H1 (cell line): ENCODE data around the gene SYT6. TPM values are rescaled to one million over a fixed set of nuclear protein-coding genes. Genes with fewer than 3 reads are reported as not detected.

Experiments
- CTCF ChIA-PET: fragments of 300-600 bp; sonication (Branson Sonifier 250); formaldehyde crosslinking; loops from one replicate; lab custom pipeline; 2021; ENCODE audit not compliant: partially characterized antibody; lab: Charles Lee
- POLR2A ChIA-PET: fragments of 300-600 bp; sonication (Branson Sonifier 250); formaldehyde crosslinking; loops from one replicate; lab custom pipeline; 2021; ENCODE audit warnings: inconsistent platforms; ENCODE audit not compliant: partially characterized antibody; lab: Charles Lee
- DNase-seq, 2 experiments: peaks; one replicate each; pipeline versions ENCODE4 v3.0.0 to v3.0.0-alpha.2; 2010 to 2022; ENCODE audit warnings: low spot score in 2 of 2, low read depth in 1 of 2, mixed read lengths in 1 of 2
- FAIRE-seq: peaks from 2 replicates; lab custom pipeline; 2011; peaks lifted over from hg19 to GRCh38; lab: Jason Lieb, UNC
- H2AFZ ChIP-seq: 2 replicates; pipeline ENCODE4 v1.8.1; 2012; ENCODE audit warnings: low read length, inconsistent platforms
- H2AK5ac ChIP-seq: 2 replicates; pipeline ENCODE4 v1.6.1; 2013; ENCODE audit warnings: low read depth, low read length
- H2BK120ac ChIP-seq: replicated peaks from 2 replicates; pipeline ENCODE3; 2013; ENCODE audit warnings: low read depth, low read length, inconsistent platforms
- H2BK12ac ChIP-seq: 2 replicates; pipeline ENCODE4 v1.6.1; 2013; ENCODE audit warnings: low read depth, low read length
- H2BK15ac ChIP-seq: 2 replicates; pipeline ENCODE4 v1.6.1; 2013; ENCODE audit warnings: low read length
- H2BK20ac ChIP-seq: 2 replicates; pipeline ENCODE4 v1.6.1; 2013; ENCODE audit warnings: low read length
- H2BK5ac ChIP-seq: 2 replicates; pipeline ENCODE4 v1.6.1; 2013; ENCODE audit warnings: low read depth, low read length
- H3K14ac ChIP-seq: 2 replicates; pipeline ENCODE4 v1.6.1; 2013; ENCODE audit warnings: inconsistent platforms; ENCODE audit not compliant: insufficient read length
- H3K18ac ChIP-seq: 2 replicates; pipeline ENCODE4 v1.6.1; 2013; ENCODE audit warnings: low read length; ENCODE audit errors: extremely low read depth
- H3K23ac ChIP-seq: 2 replicates; pipeline ENCODE4 v1.6.1; 2013; ENCODE audit warnings: inconsistent platforms; ENCODE audit not compliant: insufficient read length
- H3K23me2 ChIP-seq: 2 replicates; pipeline ENCODE4 v1.6.1; 2013; ENCODE audit warnings: low read depth, low read length
- H3K27ac ChIP-seq: 2 replicates; pipeline ENCODE4 v1.6.1; 2011; ENCODE audit warnings: low read depth, low read length, inconsistent platforms
- H3K27me3 ChIP-seq, 4 experiments: replicated peaks in 1 of 4; 1 replicate in 1 of 4; 2 replicates in 3 of 4; pipeline versions ENCODE4 v1.6.1 to v1.8.1; 2011 to 2013; ENCODE audit warnings: low read length in 3 of 4, mild to moderate bottlenecking in 3 of 4, inconsistent platforms in 2 of 4, mixed read lengths in 2 of 4, moderate library complexity in 1 of 4; ENCODE audit not compliant: control insufficient read depth in 3 of 4, insufficient read depth in 3 of 4; ENCODE audit errors: extremely low read depth in 1 of 4
- H3K36me3 ChIP-seq, 4 experiments: 2 replicates each; pipeline versions ENCODE4 v1.6.1 to v1.8.1; 2011 to 2013; ENCODE audit warnings: mild to moderate bottlenecking in 4 of 4, low read length in 3 of 4, moderate library complexity in 2 of 4, control low read depth in 1 of 4, inconsistent platforms in 1 of 4; ENCODE audit not compliant: insufficient read depth in 4 of 4, control insufficient read depth in 2 of 4
- H3K4ac ChIP-seq: replicated peaks from 2 replicates; pipeline ENCODE3; 2013; ENCODE audit warnings: low read length, low read depth, mixed read lengths, inconsistent platforms; ENCODE audit not compliant: insufficient read length
- H3K4me1 ChIP-seq, 4 experiments: replicated peaks in 1 of 4; 1 replicate in 1 of 4; 2 replicates in 3 of 4; pipeline versions ENCODE4 v1.6.1 to v1.8.1; 2011 to 2013; ENCODE audit warnings: low read length in 3 of 4, inconsistent platforms in 2 of 4, mixed read lengths in 1 of 4; ENCODE audit not compliant: insufficient read depth in 4 of 4, control insufficient read depth in 3 of 4
- H3K4me2 ChIP-seq, 2 experiments: 2 replicates each; pipeline versions ENCODE4 v1.6.1 to v1.8.1; 2011 to 2013; ENCODE audit warnings: low read depth in 2 of 2, low read length in 2 of 2, control low read depth in 1 of 2, inconsistent platforms in 1 of 2, mild to moderate bottlenecking in 1 of 2; ENCODE audit not compliant: insufficient read depth in 1 of 2
- H3K4me3 ChIP-seq, 4 experiments: fragments of 200-600, 300-600 bp in 1 of 4; sonication (generic), shearing (Covaris generic), sonication (Bioruptor Twin) in 1 of 4; 2 replicates each; pipeline versions ENCODE4 v1.5.1 to v1.8.1; 2011 to 2016; ENCODE audit warnings: low read length in 4 of 4, low read depth in 3 of 4, control low read depth in 2 of 4, inconsistent platforms in 2 of 4, mild to moderate bottlenecking in 2 of 4, mixed read lengths in 1 of 4, moderate library complexity in 1 of 4; ENCODE audit not compliant: insufficient read depth in 2 of 4; ENCODE audit errors: extremely low read depth in 1 of 4
- H3K56ac ChIP-seq: replicated peaks from 2 replicates; pipeline ENCODE3; 2013; ENCODE audit warnings: low read depth, mild to moderate bottlenecking, mixed read lengths, low read length, inconsistent platforms; ENCODE audit not compliant: insufficient read length
- H3K79me1 ChIP-seq: 2 replicates; pipeline ENCODE4 v1.6.1; 2013; ENCODE audit warnings: low read depth, low read length, control low read depth
- H3K79me2 ChIP-seq, 2 experiments: 2 replicates each; pipeline versions ENCODE4 v1.6.1 to v1.8.1; 2012 to 2013; ENCODE audit warnings: low read length in 2 of 2, mild to moderate bottlenecking in 2 of 2, inconsistent platforms in 1 of 2; ENCODE audit not compliant: insufficient read depth in 2 of 2, control insufficient read depth in 1 of 2
- H3K9ac ChIP-seq, 4 experiments: replicated peaks in 1 of 4; 1 replicate in 1 of 4; 2 replicates in 3 of 4; pipeline versions ENCODE4 v1.6.1 to v1.8.1; 2011 to 2013; ENCODE audit warnings: low read depth in 3 of 4, low read length in 3 of 4, control low read depth in 2 of 4, mild to moderate bottlenecking in 2 of 4, moderate library complexity in 2 of 4, inconsistent platforms in 1 of 4; ENCODE audit errors: extremely low read depth in 1 of 4
- H3K9me3 ChIP-seq, 2 experiments: 2 replicates each; pipeline versions ENCODE4 v1.6.1 to v1.8.1; 2012 to 2013; ENCODE audit warnings: mild to moderate bottlenecking in 2 of 2, moderate library complexity in 2 of 2, control low read depth in 1 of 2, inconsistent platforms in 1 of 2, low read depth in 1 of 2, low read length in 1 of 2, mixed read lengths in 1 of 2; ENCODE audit not compliant: insufficient read depth in 2 of 2
- H4K20me1 ChIP-seq, 2 experiments: replicated peaks in 1 of 2; 2 replicates each; pipeline versions ENCODE3 to v1.8.1; 2011 to 2013; ENCODE audit warnings: inconsistent platforms in 2 of 2, low read length in 2 of 2, mild to moderate bottlenecking in 1 of 2; ENCODE audit not compliant: insufficient read depth in 2 of 2, control insufficient read depth in 1 of 2
- H4K5ac ChIP-seq: 2 replicates; pipeline ENCODE4 v1.6.1; 2013; ENCODE audit warnings: low read length, low read depth, mixed read lengths, inconsistent platforms; ENCODE audit not compliant: insufficient read length
- H4K8ac ChIP-seq: 2 replicates; pipeline ENCODE4 v1.8.0; 2013; ENCODE audit warnings: mild to moderate bottlenecking, moderate library complexity, low read length, inconsistent platforms; ENCODE audit not compliant: insufficient read depth; ENCODE audit errors: extremely low read depth
- H4K91ac ChIP-seq: replicated peaks from 2 replicates; pipeline ENCODE3; 2013; ENCODE audit warnings: low read length, mixed read lengths, inconsistent platforms; ENCODE audit not compliant: insufficient read length
- CTBP2 ChIP-seq: IDR thresholded peaks from 2 replicates; pipeline ENCODE4 v1.7.0; 2011; ENCODE audit warnings: borderline replicate concordance, mild to moderate bottlenecking, moderate library complexity, mixed read lengths, low read length; ENCODE audit not compliant: insufficient read depth, insufficient read length
- PHF8 ChIP-seq: fragments of 200-600 bp; sonication (generic); conservative IDR thresholded peaks from 2 replicates; pipeline ENCODE4 v1.7.1; 2012; ENCODE audit warnings: low read depth, mild to moderate bottlenecking, inconsistent platforms, low read length, moderate library complexity
- RAD21 ChIP-seq, 2 experiments: IDR thresholded peaks in 1 of 2; conservative IDR thresholded peaks in 1 of 2; 2 replicates each; pipeline ENCODE4 v1.6.1; 2011; ENCODE audit warnings: low read depth in 2 of 2, low read length in 2 of 2, improper control_type of control experiment in 1 of 2, inconsistent platforms in 1 of 2, mild to moderate bottlenecking in 1 of 2, moderate library complexity in 1 of 2
- TEAD4 ChIP-seq: IDR thresholded peaks from 2 replicates; pipeline ENCODE4 v1.6.1; 2012; ENCODE audit warnings: low read depth, low read length, inconsistent platforms, mixed read lengths
- WGBS, 2 experiments: shearing (Covaris generic) in 1 of 2; methylation state at CpG; one replicate each; pipeline versions ENCODE4 v1.1.6 to v1.1.7; 2013 to 2015; ENCODE audit warnings: low lambda C conversion rate in 2 of 2, mixed read lengths in 2 of 2, inconsistent platforms in 1 of 2, low coverage in 1 of 2, missing lambda C conversion rate in 1 of 2; ENCODE audit not compliant: insufficient replicate concordance in 2 of 2, insufficient coverage in 1 of 2, insufficient read length in 1 of 2; ENCODE audit errors: extremely low coverage in 1 of 2, missing lambda C conversion rate in 1 of 2; 5-methylcytosine and 5-hydroxymethylcytosine counted together
- polyA plus RNA-seq, 7 experiments: library from polyadenylated mRNA; depleted of rRNA in 3 of 7; stranded (reverse) in 5 of 7; unstranded in 2 of 7; fragments of >200 nt in 5 of 7; fragments of 200-250 nt in 2 of 7; gene quantifications; 1 replicate in 5 of 7; 2 replicates in 1 of 7; 4 replicates in 1 of 7; pipeline versions ENCODE4 v1.2.1 to v1.2.3, GENCODE V29; 2011 to 2013; ENCODE audit warnings: missing spikeins in 2 of 7, mixed read lengths in 2 of 7
- total RNA-seq: library from RNA; stranded (reverse); fragmentation: NEBNext Ultra II Directional; extraction: Animal tissue kit (Norgen Biotek cat#: 25700); gene quantifications from 2 replicates; pipeline ENCODE4 v1.2.1, GENCODE V29; 2021
- TF ChIP-seq, protein P1 (sequence below), 3 experiments: IDR thresholded peaks; 1 replicate in 2 of 3; 2 replicates in 1 of 3; pipeline versions ENCODE4 v1.5.1 to v1.6.1; 2011; ENCODE audit warnings: low read length in 3 of 3, mild to moderate bottlenecking in 3 of 3, inconsistent platforms in 2 of 3, low read depth in 1 of 3, moderate library complexity in 1 of 3; ENCODE audit not compliant: insufficient read depth in 1 of 3; ENCODE audit errors: control extremely low read depth in 1 of 3

Gene SYT6
- total and polyA plus RNA-seq, 2 of the 8 experiments (the other 6 are each of a cell fraction or from before 2014, with no cell fraction given), result 33.7 to 83.5 TPM

DNA sequence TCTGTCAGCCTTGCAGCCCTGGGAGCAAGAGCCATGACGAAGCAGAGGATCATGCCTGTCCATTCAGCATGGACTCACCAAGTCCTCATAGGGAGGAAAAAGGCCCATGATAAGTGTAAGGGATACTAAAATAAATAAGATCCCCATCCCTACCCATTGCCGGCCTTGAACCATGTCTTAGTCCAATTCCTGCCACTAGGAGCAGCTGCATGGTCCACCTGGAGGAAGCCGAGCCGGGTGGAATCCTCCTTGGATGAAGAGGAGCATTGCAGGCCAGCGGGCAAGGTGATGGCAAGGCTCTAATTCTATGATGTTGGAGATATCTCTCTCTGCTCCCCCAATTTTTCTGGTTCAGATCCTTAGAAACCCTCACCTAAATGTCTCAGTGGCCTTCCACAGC is 38.7 kb upstream of the SYT6 start:
- CTCF ChIA-PET, result interaction anchor here (0.8 to 2.4 kb wide), 5 partner anchors 10 to 90 kb away, joined by 3 to 11 read pairs (median 6); no protein-coding TSS in a partner anchor

More for the DNA sequence above, 38.7 kb upstream of the SYT6 start:
- DNase-seq (no peak), FAIRE-seq (no peak)
- no peak overlapping the region for H3K4ac ChIP-seq
- H2BK5ac ChIP-seq, result no peak overlapping the region
- H3K79me1 ChIP-seq, result no peaks in the 10 kb centered on the region
- H3K36me3 ChIP-seq, result no peaks in the 10 kb centered on the region
- H2BK20ac ChIP-seq, result no peak overlapping the region
- no peak overlapping the region for H3K56ac ChIP-seq
- H3K23ac ChIP-seq, result no peak overlapping the region
- peaks cover 0 to 3% (median 0%) of the 10 kb centered on the region in 4 experiments; a peak in 2 of 7 replicates for H3K4me1 ChIP-seq
- 93% methylated on average over 5 of the region's 5 CpGs; no CpG with 5 or more reads in 1 of the 2 experiments for WGBS, 2 experiments
- no peak overlapping the region for H2AK5ac ChIP-seq
- H3K79me2 ChIP-seq, result no peaks in the 10 kb centered on the region
- no peak overlapping the region for H3K18ac ChIP-seq
- H2BK12ac ChIP-seq, result 0 out of 2 replicates have a peak overlapping the region, but pooled peaks have one; percentile 0
- H4K20me1 ChIP-seq, result no peaks in the 10 kb centered on the region
- H3K9ac ChIP-seq, result no peak overlapping the region
- H4K5ac ChIP-seq, result no peak overlapping the region
- no peak overlapping the region for H2AFZ ChIP-seq
- no peak overlapping the region for H3K4me3 ChIP-seq
- no peak overlapping the region for H3K14ac ChIP-seq
- no peaks in the 10 kb centered on the region for H3K23me2 ChIP-seq
- POLR2A ChIA-PET, result no interaction called here
- H3K27me3 ChIP-seq, result peaks cover 0 to 1% (median 0%) of the 10 kb centered on the region in 4 experiments; a peak in 2 of 7 replicates
- H3K4me2 ChIP-seq, result no peak overlapping the region
- no peak overlapping the region for H4K8ac ChIP-seq
- no peak overlapping the region for H4K91ac ChIP-seq
- H2BK15ac ChIP-seq, result 0 out of 2 replicates have a peak overlapping the region, but pooled peaks have one; percentile 40
- H2BK120ac ChIP-seq, result no peak overlapping the region
- H3K9me3 ChIP-seq, result no peaks in the 10 kb centered on the region
- no peak overlapping the region for H3K27ac ChIP-seq
- peak; percentile 77 for TF ChIP-seq TEAD4
- TF ChIP-seq CTBP2, result no peak
- peak in 1 of 2 experiments; percentile 25; a peak in 1 of 4 replicates for TF ChIP-seq RAD21 (IDR thresholded peaks at IDR 0.05 in 1 of 2, conservative IDR thresholded peaks at IDR 0.05 in 1 of 2; ENCODE audit: low read depth in 2 of 2, low read length in 2 of 2)
- no peak for TF ChIP-seq PHF8
- TF ChIP-seq, protein P1, sequence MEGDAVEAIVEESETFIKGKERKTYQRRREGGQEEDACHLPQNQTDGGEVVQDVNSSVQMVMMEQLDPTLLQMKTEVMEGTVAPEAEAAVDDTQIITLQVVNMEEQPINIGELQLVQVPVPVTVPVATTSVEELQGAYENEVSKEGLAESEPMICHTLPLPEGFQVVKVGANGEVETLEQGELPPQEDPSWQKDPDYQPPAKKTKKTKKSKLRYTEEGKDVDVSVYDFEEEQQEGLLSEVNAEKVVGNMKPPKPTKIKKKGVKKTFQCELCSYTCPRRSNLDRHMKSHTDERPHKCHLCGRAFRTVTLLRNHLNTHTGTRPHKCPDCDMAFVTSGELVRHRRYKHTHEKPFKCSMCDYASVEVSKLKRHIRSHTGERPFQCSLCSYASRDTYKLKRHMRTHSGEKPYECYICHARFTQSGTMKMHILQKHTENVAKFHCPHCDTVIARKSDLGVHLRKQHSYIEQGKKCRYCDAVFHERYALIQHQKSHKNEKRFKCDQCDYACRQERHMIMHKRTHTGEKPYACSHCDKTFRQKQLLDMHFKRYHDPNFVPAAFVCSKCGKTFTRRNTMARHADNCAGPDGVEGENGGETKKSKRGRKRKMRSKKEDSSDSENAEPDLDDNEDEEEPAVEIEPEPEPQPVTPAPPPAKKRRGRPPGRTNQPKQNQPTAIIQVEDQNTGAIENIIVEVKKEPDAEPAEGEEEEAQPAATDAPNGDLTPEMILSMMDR (IDR thresholded peaks at IDR 0.05; ENCODE audit: control extremely low read depth in 1 of 3, insufficient read depth in 1 of 3, low read depth in 1 of 3, low read length in 3 of 3), result peak in 1 of 3 experiments; percentile 39; a peak in 2 of 4 replicates
